Measurements from ENCODE around the gene FILIP1.

The FILIP1 gene

DNA sequence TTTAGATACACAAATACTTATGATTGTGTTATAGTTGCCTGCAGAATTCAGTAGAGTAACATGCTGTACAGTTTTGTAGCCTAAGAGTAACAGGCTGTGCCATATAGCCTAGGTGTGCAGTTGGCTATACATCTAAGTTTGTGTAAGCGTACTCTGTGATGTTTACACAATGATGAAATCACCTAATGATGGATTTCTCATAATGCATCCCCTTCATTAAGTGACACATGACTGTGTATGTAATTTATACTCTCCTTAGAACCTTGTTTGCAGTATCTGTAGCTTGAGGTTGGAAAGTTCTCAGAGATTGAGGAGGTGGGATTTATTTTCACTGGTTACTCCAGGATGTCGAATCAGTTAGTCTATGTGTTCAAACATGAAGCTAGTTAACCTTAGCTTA, 142.0 kb downstream of the FILIP1 start:
- no peak overlapping the region for H3K4me3 ChIP-seq (ENCODE audit: low read depth, low read length)
- TF ChIP-seq, protein P1, sequence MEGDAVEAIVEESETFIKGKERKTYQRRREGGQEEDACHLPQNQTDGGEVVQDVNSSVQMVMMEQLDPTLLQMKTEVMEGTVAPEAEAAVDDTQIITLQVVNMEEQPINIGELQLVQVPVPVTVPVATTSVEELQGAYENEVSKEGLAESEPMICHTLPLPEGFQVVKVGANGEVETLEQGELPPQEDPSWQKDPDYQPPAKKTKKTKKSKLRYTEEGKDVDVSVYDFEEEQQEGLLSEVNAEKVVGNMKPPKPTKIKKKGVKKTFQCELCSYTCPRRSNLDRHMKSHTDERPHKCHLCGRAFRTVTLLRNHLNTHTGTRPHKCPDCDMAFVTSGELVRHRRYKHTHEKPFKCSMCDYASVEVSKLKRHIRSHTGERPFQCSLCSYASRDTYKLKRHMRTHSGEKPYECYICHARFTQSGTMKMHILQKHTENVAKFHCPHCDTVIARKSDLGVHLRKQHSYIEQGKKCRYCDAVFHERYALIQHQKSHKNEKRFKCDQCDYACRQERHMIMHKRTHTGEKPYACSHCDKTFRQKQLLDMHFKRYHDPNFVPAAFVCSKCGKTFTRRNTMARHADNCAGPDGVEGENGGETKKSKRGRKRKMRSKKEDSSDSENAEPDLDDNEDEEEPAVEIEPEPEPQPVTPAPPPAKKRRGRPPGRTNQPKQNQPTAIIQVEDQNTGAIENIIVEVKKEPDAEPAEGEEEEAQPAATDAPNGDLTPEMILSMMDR (IDR thresholded peaks at IDR 0.05; ENCODE audit: borderline replicate concordance, insufficient read depth, low read depth, low read length), result no peak

DNA sequence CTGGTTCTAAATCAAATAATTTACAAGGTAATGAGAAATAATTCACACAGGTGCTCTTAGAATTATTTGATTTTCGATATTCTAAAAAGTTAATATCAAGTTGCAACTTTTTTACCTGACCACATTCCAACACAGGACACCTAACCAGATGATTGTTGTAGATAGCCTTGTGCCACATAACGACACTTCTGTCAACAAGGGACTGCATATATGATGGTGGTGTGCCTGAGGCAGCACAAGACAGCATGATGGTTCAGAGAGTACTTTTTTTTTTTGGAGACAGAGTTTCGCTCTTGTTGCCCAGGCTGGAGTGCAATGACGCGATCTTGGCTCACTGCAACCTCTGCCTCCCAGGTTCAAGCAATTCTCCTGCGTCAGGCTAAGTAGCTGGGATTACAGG, 142.8 kb downstream of the FILIP1 start:
- TF ChIP-seq, protein P1 (IDR thresholded peaks at IDR 0.05; ENCODE audit: borderline replicate concordance, insufficient read depth, low read depth, low read length), result no peak
- H3K4me3 ChIP-seq (ENCODE audit: low read depth, low read length), result no peak overlapping the region

DNA sequence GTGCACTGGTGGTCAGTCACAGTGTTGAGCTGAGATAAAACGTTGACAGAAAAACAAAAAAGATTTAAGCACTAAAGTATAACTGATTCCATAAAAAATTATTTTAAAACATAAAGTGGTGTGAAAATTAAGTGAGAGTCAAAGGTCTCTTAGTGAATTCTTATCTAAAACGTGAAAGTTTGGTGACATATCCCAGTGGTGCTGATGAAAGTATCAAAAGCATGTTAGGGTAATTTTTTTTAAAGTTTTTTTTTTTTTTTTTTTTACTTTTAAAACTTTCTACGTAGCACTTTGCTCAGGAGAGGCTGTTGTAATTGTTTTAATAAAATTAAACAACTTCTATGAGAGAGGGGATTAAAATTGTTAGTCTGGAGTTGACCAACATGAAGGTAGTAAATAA, 143.4 kb downstream of the FILIP1 start:
- TF ChIP-seq, protein P1 (IDR thresholded peaks at IDR 0.05; ENCODE audit: borderline replicate concordance, insufficient read depth, low read depth, low read length), result no peak
- H3K4me3 ChIP-seq (ENCODE audit: low read depth, low read length), result no peak overlapping the region

DNA sequence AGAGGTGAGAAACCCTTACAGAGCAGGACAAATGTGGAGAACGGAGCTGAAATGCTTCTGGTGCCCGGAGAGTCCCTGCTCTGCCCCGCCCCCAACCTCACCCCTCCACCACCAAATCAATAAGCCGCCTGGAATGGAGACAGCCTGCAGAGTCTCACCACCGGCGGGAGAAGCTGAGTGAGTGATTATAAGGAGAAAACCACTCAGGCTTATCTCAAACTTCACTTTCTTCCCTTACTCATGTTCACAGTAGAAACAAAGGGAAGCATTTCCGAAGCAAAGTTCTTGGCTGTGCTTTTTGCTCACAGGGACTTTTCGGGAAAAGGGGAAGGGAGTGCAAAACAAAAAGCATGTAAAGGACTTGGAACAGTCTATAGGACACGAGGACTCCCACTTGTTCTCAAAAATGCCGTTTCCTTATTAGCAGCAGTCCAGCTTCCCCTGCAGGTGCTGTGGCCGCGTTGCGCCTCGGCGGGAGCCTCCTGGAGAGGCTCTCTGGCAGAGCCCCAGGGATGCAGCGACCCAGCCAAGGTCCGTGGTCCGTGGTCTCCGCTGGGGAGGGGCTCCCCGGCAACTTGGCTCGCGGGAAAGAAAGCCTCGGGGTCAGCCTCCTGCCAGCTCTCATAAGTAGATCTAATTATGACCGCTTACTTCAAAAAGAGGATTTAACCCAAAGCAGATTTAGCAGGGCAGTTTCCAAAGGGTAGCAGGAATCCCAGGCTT, 144.2 kb downstream of the FILIP1 start:
- TF ChIP-seq, protein P1 (IDR thresholded peaks at IDR 0.05; ENCODE audit: borderline replicate concordance, insufficient read depth, low read depth, low read length), result no peak
- no peak overlapping the region for H3K4me3 ChIP-seq (ENCODE audit: low read depth, low read length)

DNA sequence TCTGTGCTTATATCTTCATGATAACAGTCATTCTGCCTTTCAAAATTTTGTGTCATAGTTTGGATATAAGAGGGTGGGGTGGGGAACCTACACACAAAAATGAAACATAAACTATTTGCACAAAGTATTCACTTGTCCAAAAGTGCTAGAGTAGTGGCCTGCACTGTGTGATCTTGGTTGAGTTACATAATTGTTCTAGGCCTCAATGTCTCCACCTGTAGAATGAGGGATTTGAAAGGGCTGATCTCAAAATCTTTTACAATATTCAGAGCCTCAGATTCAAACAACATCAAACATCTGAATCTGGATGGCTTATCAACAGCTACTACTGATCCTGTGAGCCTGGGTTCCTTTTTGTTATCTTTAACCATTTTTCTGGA, 144.7 kb downstream of the FILIP1 start:
- TF ChIP-seq, protein P1 (IDR thresholded peaks at IDR 0.05; ENCODE audit: borderline replicate concordance, insufficient read depth, low read depth, low read length), result no peak
- no peak overlapping the region for H3K4me3 ChIP-seq (ENCODE audit: low read depth, low read length)

DNA sequence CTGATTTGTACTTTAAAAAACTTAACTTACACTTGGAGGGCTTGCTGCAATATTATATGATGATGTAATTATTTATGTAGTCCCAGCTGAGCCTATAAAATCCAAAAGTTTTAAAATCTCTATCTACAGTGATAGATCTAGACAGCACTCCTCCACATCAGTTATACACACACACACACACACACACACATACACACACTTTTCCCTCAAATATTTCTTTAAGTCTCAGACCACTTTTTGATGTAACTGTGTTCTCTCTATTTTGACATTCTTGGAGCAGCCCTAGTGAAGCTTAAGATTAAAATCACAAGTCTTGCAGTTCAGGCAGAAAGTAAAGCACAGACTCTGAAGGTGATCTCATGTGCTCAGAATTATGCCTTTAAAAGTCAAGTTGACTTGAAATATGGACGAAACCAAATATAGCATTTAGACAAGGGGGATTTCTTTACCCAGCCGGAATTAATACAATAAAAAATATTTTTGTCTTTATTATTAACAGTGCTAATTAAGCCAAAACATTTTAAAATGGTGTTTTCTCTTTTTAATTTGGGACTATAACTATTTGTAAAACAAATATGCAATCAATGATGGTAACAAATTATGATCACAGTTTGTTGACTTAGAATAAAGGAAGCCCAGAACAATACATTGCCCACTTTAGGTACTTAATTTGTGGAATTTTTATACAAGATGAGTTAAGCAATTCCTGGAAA, 145.5 kb downstream of the FILIP1 start:
- H3K4me3 ChIP-seq (ENCODE audit: low read depth, low read length), result no peak overlapping the region
- TF ChIP-seq, protein P1 (IDR thresholded peaks at IDR 0.05; ENCODE audit: borderline replicate concordance, insufficient read depth, low read depth, low read length), result no peak

DNA sequence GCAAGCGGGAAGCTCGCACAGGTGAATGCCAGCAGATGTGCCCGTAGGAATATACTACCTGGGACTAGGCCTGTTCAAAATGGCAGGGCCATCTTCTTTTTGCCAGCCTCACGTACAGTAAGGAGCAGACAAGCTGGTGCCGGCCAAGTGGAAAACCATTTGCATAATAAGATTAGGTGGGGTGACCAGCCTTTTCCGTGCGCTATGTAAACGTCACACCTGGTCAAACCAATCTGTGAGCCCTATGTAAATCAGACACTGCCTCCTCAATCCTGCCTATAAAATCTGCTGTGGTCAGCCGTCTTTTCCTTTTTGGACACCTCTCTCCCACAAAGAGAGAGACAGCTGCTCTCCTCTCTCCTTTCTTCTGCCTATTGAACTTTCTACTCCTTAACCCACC, 148.2 kb downstream of the FILIP1 start:
- TF ChIP-seq, protein P1 (IDR thresholded peaks at IDR 0.05; ENCODE audit: borderline replicate concordance, insufficient read depth, low read depth, low read length), result no peak
- no peak overlapping the region for H3K4me3 ChIP-seq (ENCODE audit: low read depth, low read length)

All from GM12875 (cell line).